Calu3 (cell line): Measurements from ENCODE around the gene OR51I1. TPM values are rescaled to one million over a fixed set of nuclear protein-coding genes. Genes with fewer than 3 reads are reported as not detected.

ENCODE experiments used
- BruUV-seq: library from RNA; stranded (reverse); fragments of 400-500 nt; replicated peaks from 2 replicates; lab custom pipeline; 2021; lab: Mats Ljungman, UMichigan
- CTCF ChIA-PET: fragments of 300-600 bp; sonication (Branson Sonifier 250); formaldehyde crosslinking; loops from one replicate; lab custom pipeline; 2022; ENCODE audit warnings: antibody characterized with exemption; lab: Charles Lee
- DNase-seq: peaks from one replicate; pipeline ENCODE4 v3.0.0; 2022
- H3K27ac Mint-ChIP-seq: one replicate; pipeline ENCODE4 v1.8.0; 2022; ENCODE audit warnings: mixed read lengths; ENCODE audit not compliant: unreplicated experiment
- H3K27me3 Mint-ChIP-seq: one replicate; pipeline ENCODE4 v1.8.0; 2022; ENCODE audit warnings: mixed read lengths; ENCODE audit not compliant: unreplicated experiment
- H3K36me3 Mint-ChIP-seq: one replicate; pipeline ENCODE4 v1.8.0; 2022; ENCODE audit warnings: mild to moderate bottlenecking, moderate library complexity, mixed read lengths; ENCODE audit not compliant: insufficient read depth, unreplicated experiment
- H3K4me1 Mint-ChIP-seq: one replicate; pipeline ENCODE4 v1.8.0; 2022; ENCODE audit warnings: mild to moderate bottlenecking, low read depth, mixed read lengths; ENCODE audit not compliant: unreplicated experiment
- H3K4me3 Mint-ChIP-seq: one replicate; pipeline ENCODE4 v1.8.0; 2022; ENCODE audit warnings: mild to moderate bottlenecking, low read depth, moderate library complexity, mixed read lengths; ENCODE audit not compliant: unreplicated experiment
- H3K9me3 Mint-ChIP-seq: one replicate; pipeline ENCODE4 v1.8.0; 2022; ENCODE audit warnings: low read depth, mixed read lengths; ENCODE audit not compliant: unreplicated experiment
- intact Hi-C: fragments of 100-400 bp; cut with micrococcal nuclease; formaldehyde crosslinking; loops from one replicate; pipeline ENCODE4 v1.10.0; 2022; ENCODE audit not compliant: unreplicated experiment
- total RNA-seq: library from RNA; stranded (reverse); gene quantifications from 2 replicates; pipeline ENCODE4 v1.2.3, GENCODE V29; 2022
- TF ChIP-seq, protein P1 (sequence below): fragments of 200-600 bp; IDR thresholded peaks from one replicate; pipeline ENCODE4 v1.8.0; 2022; ENCODE audit warnings: antibody characterized with exemption; ENCODE audit not compliant: unreplicated experiment

OR51I1 gene
- total RNA-seq, 1 experiment from 2014 or later: not detected

DNA sequence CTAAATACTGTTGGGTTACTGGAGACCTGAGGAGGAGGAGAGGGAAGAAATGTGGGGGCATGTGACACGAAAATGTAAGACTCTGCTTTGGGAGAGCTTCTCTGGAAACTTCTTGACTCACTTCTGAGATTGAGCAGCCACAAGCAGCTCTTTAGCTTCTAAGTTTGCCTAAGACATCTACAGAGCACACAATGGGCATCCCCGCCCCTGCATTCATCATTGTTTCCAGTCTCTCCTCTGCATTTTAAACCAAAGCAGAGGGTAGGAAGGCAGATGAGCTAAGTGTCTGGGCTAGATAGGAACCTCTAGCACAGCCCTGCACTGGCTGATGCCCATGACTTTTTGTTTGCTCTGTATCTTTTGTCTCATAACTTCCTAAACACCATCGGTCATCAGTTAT, 45.1 kb upstream of the OR51I1 start:
- no TSS peak for BruUV-seq
- H3K4me3 Mint-ChIP-seq: no peak overlapping the region
- H3K4me1 Mint-ChIP-seq: no peaks in the 10 kb centered on the region
- TF ChIP-seq, protein P1, sequence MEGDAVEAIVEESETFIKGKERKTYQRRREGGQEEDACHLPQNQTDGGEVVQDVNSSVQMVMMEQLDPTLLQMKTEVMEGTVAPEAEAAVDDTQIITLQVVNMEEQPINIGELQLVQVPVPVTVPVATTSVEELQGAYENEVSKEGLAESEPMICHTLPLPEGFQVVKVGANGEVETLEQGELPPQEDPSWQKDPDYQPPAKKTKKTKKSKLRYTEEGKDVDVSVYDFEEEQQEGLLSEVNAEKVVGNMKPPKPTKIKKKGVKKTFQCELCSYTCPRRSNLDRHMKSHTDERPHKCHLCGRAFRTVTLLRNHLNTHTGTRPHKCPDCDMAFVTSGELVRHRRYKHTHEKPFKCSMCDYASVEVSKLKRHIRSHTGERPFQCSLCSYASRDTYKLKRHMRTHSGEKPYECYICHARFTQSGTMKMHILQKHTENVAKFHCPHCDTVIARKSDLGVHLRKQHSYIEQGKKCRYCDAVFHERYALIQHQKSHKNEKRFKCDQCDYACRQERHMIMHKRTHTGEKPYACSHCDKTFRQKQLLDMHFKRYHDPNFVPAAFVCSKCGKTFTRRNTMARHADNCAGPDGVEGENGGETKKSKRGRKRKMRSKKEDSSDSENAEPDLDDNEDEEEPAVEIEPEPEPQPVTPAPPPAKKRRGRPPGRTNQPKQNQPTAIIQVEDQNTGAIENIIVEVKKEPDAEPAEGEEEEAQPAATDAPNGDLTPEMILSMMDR: no peak
- peaks cover 28% of the 10 kb centered on the region for H3K27me3 Mint-ChIP-seq
- DNase-seq: no peak
- no peaks in the 10 kb centered on the region for H3K9me3 Mint-ChIP-seq
- CTCF ChIA-PET: no interaction called here
- no peak overlapping the region for H3K27ac Mint-ChIP-seq
- intact Hi-C loops: no loop called here
- H3K36me3 Mint-ChIP-seq: no peaks in the 10 kb centered on the region

DNA sequence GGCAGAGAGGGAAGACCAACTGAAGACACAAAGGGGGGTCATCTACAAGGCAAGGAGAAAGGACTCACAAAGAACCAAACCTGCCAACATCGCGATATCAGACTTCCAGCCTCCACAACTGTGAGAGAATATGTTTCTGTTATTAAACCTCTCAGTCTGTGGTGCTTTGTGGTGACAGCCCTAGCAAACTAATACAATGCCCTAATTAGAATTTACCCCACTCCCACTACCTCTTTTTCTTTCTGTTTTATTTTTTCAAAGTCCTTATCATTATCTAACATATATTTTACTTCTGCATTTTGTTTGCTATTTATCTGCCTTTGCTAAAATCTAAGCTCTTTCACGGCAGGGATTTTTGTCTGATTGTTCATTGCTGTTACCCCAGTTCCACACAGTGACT, 44.7 kb upstream of the OR51I1 start:
- TF ChIP-seq, protein P1: no peak
- CTCF ChIA-PET: no interaction called here
- Mint-ChIP-seq H3K4me1 (no peaks in the 10 kb centered on the region), H3K36me3 (no peaks in the 10 kb centered on the region), H3K27ac (no peak overlapping the region), H3K4me3 (no peak overlapping the region), H3K9me3 (no peaks in the 10 kb centered on the region), H3K27me3 (peaks cover 24% of the 10 kb centered on the region)
- no TSS peak for BruUV-seq
- intact Hi-C loops: no loop called here
- DNase-seq: no peak

DNA sequence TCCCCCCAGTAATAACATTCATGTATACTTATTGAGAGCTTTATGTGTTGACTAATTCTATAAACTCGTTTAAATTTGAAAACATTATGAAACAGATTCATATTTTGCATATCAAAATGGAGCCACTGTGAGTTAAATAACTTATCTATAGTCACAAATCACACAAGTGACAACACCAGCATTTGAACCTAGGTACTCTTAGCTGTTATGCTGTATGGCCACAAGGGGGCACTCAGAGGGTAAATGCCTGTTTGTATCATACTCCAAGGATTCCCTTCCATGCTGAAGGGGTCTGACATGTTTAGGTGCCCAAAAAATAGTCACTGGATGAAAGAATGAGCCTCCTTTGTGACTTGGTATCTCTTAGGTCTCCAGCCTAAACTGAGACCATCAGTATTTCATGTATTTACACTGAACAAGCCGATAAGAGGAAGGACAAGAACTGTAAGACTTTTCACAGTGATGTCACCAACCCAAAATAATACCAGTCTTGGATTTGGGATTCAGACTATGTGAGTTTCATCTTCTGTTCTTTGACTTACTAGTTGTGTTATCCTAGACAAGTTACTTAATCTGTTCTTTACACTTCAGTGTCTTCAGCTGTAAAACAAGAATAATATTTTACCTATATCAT, 35.0 kb upstream of the OR51I1 start:
- DNase-seq: peak; percentile 54
- Mint-ChIP-seq H3K4me1 (no peaks in the 10 kb centered on the region), H3K27me3 (peaks cover 21% of the 10 kb centered on the region), H3K27ac (no peak overlapping the region), H3K36me3 (no peaks in the 10 kb centered on the region), H3K4me3 (no peak overlapping the region), H3K9me3 (no peaks in the 10 kb centered on the region)
- intact Hi-C loops: loop anchor here (1.0 to 10.0 kb wide), 3 partner anchors 77 to 418 kb away; partner anchors contain the start of genes OR52E5 and OR52N2
- TF ChIP-seq, protein P1: peak; percentile 41
- CTCF ChIA-PET: interaction anchor here (0.8 to 1.1 kb wide), 2 partner anchors 8 to 77 kb away, joined by 4 read pairs; no protein-coding TSS in a partner anchor
- BruUV-seq: no TSS peak

DNA sequence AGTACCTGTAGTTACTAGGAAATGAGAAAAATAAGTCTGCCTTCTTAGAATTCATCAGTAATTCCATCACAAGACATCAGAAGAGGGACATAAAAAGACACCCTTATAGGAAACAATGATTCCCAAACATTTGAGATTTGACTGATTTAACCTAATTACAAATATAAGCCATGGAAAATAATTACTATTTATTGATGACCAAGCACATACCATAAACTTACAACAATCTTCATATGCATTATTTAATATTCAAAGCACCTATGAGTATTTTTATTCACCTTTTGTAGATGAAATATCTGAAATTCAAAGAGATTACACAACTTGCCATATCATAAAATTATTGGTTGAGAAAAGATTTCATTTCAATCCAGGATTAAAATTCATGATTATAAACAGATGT, 32.6 kb upstream of the OR51I1 start:
- no peak for DNase-seq
- intact Hi-C loops: loop anchor here (10.0 kb wide), 1 partner anchor 421 kb away; the partner anchor contains the start of gene OR52E5
- H3K27ac Mint-ChIP-seq: no peak overlapping the region
- H3K4me1 Mint-ChIP-seq: no peaks in the 10 kb centered on the region
- H3K9me3 Mint-ChIP-seq: no peaks in the 10 kb centered on the region
- no TSS peak for BruUV-seq
- no peak overlapping the region for H3K4me3 Mint-ChIP-seq
- no peaks in the 10 kb centered on the region for H3K36me3 Mint-ChIP-seq
- TF ChIP-seq, protein P1: no peak
- CTCF ChIA-PET: no interaction called here
- H3K27me3 Mint-ChIP-seq: peaks cover 41% of the 10 kb centered on the region
